HCT116 (cell line): ENCODE measurements around the gene DLD.

Source experiments
- CTCF ChIP-seq, 3 experiments: fragments of 200-600 bp in 1 of 3; sonication (generic) in 1 of 3; IDR thresholded peaks in 2 of 3; conservative IDR thresholded peaks in 1 of 3; 2 replicates each; pipeline ENCODE4 v1.5.1; 2012 to 2017; ENCODE audit warnings: low read depth in 2 of 3, low read length in 2 of 3, antibody characterized with exemption in 1 of 3, borderline replicate concordance in 1 of 3, control low read depth in 1 of 3, mild to moderate bottlenecking in 1 of 3, mixed read lengths in 1 of 3, mixed run types in 1 of 3, moderate library complexity in 1 of 3; ENCODE audit not compliant: insufficient read depth in 1 of 3
- TF ChIP-seq, protein P1 (sequence below): IDR thresholded peaks from 2 replicates; pipeline ENCODE4 v1.6.1; 2011; ENCODE audit warnings: mild to moderate bottlenecking, low read length, moderate library complexity; ENCODE audit not compliant: insufficient replicate concordance; ENCODE audit errors: extremely low read depth

- TF ChIP-seq CTCF (IDR thresholded peaks at IDR 0.05 in 2 of 3, conservative IDR thresholded peaks at IDR 0.05 in 1 of 3; ENCODE audit: borderline replicate concordance in 1 of 3, insufficient read depth in 1 of 3, low read depth in 2 of 3, low read length in 2 of 3), result no peak
- TF ChIP-seq, protein P1, sequence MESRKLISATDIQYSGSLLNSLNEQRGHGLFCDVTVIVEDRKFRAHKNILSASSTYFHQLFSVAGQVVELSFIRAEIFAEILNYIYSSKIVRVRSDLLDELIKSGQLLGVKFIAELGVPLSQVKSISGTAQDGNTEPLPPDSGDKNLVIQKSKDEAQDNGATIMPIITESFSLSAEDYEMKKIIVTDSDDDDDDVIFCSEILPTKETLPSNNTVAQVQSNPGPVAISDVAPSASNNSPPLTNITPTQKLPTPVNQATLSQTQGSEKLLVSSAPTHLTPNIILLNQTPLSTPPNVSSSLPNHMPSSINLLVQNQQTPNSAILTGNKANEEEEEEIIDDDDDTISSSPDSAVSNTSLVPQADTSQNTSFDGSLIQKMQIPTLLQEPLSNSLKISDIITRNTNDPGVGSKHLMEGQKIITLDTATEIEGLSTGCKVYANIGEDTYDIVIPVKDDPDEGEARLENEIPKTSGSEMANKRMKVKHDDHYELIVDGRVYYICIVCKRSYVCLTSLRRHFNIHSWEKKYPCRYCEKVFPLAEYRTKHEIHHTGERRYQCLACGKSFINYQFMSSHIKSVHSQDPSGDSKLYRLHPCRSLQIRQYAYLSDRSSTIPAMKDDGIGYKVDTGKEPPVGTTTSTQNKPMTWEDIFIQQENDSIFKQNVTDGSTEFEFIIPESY, result no peak
These were observed 53.6 kb downstream of the DLD start for GRCh38 chr7:107944411-107945169.
